GM23338 (cell line): ENCODE measurements around the gene SBSN. TPM values are rescaled to one million over a fixed set of nuclear protein-coding genes. Genes with fewer than 3 reads are reported as not detected.

Source experiments
- CREB1 ChIP-seq: fragments of 250-450 bp; sonication (Bioruptor Pico); IDR thresholded peaks from 2 replicates; pipeline ENCODE4 v1.5.0; 2020; ENCODE audit warnings: low read depth, mild to moderate bottlenecking, moderate library complexity
- NANOG ChIP-seq: IDR thresholded peaks from 2 replicates; pipeline ENCODE4 v1.6.1; 2016; ENCODE audit warnings: antibody characterized with exemption, borderline replicate concordance
- polyA plus RNA-seq: library from polyadenylated mRNA; unstranded; fragments of >200 nt; fragmentation: Nextera tagmentation; extraction: Ambion mirVana; gene quantifications from 2 replicates; pipeline ENCODE4 v1.2.1, GENCODE V29; 2016
- total RNA-seq: library from RNA; depleted of rRNA; stranded (reverse); fragments of >200 nt; shearing (Covaris generic); gene quantifications from 2 replicates; pipeline ENCODE4 v1.2.3, GENCODE V29; 2014
- TF ChIP-seq, protein P1 (sequence below): fragments of 250-450 bp; sonication (Bioruptor Pico); IDR thresholded peaks from 2 replicates; pipeline ENCODE4 v1.5.0; 2020; ENCODE audit warnings: mild to moderate bottlenecking, moderate library complexity
- TF ChIP-seq, protein P2 (sequence below): IDR thresholded peaks from 2 replicates; pipeline ENCODE4 v1.6.1; 2016; ENCODE audit warnings: antibody characterized with exemption
- TF ChIP-seq, protein P3 (sequence below), 2 experiments: fragments of 200-600 bp in 1 of 2; sonication (generic) in 1 of 2; conservative IDR thresholded peaks; 2 replicates each; pipeline versions ENCODE4 v1.5.1 to v1.6.1; 2016 to 2017; ENCODE audit warnings: antibody characterized with exemption in 2 of 2, low read depth in 2 of 2, mild to moderate bottlenecking in 2 of 2, moderate library complexity in 1 of 2
- TF ChIP-seq, protein P4 (sequence below): IDR thresholded peaks from one replicate; pipeline ENCODE4 v1.6.1; 2018; ENCODE audit warnings: antibody characterized with exemption; ENCODE audit not compliant: unreplicated experiment

The SBSN gene
- total and polyA plus RNA-seq, 2 experiments from 2014 or later, result 0.39 TPM; not detected in 1

DNA sequence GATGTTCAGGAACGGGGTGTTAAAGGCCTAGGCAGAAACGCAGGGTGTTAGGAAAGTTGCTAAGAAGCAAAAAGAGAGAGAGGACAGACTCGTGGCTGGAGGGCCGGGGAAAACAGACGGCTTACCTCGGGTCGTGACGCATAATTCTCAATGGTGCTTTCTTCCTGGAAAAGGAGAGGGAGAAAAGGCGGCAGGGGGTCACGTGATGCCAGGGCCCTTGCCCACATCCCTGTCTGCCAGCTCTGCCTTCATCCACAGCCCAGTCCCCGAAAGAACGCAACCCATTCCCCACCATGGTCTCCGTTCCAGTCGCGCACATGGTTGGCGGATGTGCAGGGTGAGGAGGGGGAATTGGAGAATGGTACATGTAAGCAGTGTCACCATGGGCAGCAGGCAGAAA, 39.4 kb downstream of the SBSN start (continued):
- TF ChIP-seq, protein P1, sequence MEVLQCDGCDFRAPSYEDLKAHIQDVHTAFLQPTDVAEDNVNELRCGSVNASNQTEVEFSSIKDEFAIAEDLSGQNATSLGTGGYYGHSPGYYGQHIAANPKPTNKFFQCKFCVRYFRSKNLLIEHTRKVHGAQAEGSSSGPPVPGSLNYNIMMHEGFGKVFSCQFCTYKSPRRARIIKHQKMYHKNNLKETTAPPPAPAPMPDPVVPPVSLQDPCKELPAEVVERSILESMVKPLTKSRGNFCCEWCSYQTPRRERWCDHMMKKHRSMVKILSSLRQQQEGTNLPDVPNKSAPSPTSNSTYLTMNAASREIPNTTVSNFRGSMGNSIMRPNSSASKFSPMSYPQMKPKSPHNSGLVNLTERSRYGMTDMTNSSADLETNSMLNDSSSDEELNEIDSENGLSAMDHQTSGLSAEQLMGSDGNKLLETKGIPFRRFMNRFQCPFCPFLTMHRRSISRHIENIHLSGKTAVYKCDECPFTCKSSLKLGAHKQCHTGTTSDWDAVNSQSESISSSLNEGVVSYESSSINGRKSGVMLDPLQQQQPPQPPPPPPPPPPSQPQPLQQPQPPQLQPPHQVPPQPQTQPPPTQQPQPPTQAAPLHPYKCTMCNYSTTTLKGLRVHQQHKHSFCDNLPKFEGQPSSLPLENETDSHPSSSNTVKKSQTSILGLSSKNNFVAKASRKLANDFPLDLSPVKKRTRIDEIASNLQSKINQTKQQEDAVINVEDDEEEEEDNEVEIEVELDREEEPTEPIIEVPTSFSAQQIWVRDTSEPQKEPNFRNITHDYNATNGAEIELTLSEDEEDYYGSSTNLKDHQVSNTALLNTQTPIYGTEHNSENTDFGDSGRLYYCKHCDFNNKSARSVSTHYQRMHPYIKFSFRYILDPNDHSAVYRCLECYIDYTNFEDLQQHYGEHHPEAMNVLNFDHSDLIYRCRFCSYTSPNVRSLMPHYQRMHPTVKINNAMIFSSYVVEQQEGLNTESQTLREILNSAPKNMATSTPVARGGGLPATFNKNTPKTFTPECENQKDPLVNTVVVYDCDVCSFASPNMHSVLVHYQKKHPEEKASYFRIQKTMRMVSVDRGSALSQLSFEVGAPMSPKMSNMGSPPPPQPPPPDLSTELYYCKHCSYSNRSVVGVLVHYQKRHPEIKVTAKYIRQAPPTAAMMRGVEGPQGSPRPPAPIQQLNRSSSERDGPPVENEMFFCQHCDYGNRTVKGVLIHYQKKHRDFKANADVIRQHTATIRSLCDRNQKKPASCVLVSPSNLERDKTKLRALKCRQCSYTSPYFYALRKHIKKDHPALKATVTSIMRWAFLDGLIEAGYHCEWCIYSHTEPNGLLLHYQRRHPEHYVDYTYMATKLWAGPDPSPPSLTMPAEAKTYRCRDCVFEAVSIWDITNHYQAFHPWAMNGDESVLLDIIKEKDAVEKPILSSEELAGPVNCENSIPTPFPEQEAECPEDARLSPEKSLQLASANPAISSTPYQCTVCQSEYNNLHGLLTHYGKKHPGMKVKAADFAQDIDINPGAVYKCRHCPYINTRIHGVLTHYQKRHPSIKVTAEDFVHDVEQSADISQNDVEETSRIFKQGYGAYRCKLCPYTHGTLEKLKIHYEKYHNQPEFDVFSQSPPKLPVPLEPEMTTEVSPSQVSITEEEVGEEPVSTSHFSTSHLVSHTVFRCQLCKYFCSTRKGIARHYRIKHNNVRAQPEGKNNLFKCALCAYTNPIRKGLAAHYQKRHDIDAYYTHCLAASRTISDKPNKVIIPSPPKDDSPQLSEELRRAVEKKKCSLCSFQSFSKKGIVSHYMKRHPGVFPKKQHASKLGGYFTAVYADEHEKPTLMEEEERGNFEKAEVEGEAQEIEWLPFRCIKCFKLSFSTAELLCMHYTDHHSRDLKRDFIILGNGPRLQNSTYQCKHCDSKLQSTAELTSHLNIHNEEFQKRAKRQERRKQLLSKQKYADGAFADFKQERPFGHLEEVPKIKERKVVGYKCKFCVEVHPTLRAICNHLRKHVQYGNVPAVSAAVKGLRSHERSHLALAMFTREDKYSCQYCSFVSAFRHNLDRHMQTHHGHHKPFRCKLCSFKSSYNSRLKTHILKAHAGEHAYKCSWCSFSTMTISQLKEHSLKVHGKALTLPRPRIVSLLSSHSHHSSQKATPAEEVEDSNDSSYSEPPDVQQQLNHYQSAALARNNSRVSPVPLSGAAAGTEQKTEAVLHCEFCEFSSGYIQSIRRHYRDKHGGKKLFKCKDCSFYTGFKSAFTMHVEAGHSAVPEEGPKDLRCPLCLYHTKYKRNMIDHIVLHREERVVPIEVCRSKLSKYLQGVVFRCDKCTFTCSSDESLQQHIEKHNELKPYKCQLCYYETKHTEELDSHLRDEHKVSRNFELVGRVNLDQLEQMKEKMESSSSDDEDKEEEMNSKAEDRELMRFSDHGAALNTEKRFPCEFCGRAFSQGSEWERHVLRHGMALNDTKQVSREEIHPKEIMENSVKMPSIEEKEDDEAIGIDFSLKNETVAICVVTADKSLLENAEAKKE (CRISPR knock-in tag), result no peak
- TF ChIP-seq, protein P2, sequence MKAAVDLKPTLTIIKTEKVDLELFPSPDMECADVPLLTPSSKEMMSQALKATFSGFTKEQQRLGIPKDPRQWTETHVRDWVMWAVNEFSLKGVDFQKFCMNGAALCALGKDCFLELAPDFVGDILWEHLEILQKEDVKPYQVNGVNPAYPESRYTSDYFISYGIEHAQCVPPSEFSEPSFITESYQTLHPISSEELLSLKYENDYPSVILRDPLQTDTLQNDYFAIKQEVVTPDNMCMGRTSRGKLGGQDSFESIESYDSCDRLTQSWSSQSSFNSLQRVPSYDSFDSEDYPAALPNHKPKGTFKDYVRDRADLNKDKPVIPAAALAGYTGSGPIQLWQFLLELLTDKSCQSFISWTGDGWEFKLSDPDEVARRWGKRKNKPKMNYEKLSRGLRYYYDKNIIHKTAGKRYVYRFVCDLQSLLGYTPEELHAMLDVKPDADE, result no peak
- TF ChIP-seq NANOG (no peak), CREB1 (no peak)
- TF ChIP-seq, protein P3, sequence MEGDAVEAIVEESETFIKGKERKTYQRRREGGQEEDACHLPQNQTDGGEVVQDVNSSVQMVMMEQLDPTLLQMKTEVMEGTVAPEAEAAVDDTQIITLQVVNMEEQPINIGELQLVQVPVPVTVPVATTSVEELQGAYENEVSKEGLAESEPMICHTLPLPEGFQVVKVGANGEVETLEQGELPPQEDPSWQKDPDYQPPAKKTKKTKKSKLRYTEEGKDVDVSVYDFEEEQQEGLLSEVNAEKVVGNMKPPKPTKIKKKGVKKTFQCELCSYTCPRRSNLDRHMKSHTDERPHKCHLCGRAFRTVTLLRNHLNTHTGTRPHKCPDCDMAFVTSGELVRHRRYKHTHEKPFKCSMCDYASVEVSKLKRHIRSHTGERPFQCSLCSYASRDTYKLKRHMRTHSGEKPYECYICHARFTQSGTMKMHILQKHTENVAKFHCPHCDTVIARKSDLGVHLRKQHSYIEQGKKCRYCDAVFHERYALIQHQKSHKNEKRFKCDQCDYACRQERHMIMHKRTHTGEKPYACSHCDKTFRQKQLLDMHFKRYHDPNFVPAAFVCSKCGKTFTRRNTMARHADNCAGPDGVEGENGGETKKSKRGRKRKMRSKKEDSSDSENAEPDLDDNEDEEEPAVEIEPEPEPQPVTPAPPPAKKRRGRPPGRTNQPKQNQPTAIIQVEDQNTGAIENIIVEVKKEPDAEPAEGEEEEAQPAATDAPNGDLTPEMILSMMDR (conservative IDR thresholded peaks at IDR 0.05; ENCODE audit: low read depth in 2 of 2), result no peak
- TF ChIP-seq, protein P4, sequence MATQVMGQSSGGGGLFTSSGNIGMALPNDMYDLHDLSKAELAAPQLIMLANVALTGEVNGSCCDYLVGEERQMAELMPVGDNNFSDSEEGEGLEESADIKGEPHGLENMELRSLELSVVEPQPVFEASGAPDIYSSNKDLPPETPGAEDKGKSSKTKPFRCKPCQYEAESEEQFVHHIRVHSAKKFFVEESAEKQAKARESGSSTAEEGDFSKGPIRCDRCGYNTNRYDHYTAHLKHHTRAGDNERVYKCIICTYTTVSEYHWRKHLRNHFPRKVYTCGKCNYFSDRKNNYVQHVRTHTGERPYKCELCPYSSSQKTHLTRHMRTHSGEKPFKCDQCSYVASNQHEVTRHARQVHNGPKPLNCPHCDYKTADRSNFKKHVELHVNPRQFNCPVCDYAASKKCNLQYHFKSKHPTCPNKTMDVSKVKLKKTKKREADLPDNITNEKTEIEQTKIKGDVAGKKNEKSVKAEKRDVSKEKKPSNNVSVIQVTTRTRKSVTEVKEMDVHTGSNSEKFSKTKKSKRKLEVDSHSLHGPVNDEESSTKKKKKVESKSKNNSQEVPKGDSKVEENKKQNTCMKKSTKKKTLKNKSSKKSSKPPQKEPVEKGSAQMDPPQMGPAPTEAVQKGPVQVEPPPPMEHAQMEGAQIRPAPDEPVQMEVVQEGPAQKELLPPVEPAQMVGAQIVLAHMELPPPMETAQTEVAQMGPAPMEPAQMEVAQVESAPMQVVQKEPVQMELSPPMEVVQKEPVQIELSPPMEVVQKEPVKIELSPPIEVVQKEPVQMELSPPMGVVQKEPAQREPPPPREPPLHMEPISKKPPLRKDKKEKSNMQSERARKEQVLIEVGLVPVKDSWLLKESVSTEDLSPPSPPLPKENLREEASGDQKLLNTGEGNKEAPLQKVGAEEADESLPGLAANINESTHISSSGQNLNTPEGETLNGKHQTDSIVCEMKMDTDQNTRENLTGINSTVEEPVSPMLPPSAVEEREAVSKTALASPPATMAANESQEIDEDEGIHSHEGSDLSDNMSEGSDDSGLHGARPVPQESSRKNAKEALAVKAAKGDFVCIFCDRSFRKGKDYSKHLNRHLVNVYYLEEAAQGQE, result no peak
